ENCODE data around the gene PHF21A.
"Not testable (repeated sequence)": the region's sequence is repeated elsewhere in the genome, so short reads cannot be mapped to it uniquely, and the experiment has no call there.

The PHF21A gene

GRCh38 chr11:45905576-45905975 lies 215.7 kb downstream of the PHF21A start:
- DNase-seq (ENCODE audit: extremely low read depth in 1 of 2, low read depth in 1 of 2): not testable (repeated sequence)

GRCh38 chr11:45905095-45905494 lies 216.2 kb downstream of the PHF21A start:
- no peak for DNase-seq (ENCODE audit: extremely low read depth in 1 of 2, low read depth in 1 of 2)

DNA sequence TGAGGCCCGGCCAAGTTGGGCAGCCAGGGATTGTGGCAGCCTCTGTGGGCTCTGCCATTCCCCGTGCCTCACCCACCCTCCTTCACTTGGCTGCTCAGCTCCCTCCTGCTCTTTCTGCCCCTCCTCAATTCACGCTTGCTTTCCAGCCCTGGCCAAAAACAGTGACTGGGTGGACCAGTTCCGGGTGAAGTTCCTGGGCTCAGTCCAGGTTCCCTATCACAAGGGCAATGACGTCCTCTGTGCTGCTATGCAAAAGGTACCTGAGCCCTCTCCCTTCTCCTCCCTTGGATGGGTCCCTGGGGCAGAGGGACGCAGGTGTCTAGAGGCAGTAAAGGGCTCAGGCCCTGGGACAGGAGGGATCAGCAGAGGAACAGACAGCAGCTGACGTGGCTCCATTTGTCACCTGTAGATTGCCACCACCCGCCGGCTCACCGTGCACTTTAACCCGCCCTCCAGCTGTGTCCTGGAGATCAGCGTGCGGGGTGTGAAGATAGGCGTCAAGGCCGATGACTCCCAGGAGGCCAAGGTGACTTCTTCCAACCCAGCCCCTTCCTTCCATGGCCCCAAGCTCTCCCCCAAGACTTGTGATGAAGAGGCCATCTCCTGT lies 216.8 kb downstream of the PHF21A start:
- DNase-seq (ENCODE audit: extremely low read depth in 1 of 2, low read depth in 1 of 2): no peak

- DNase-seq (ENCODE audit: extremely low read depth in 1 of 2, low read depth in 1 of 2): no peak
Observed at GRCh38 chr11:45902452-45903380, 218.5 kb downstream of the PHF21A start.

GRCh38 chr11:45901626-45902025 lies 219.6 kb downstream of the PHF21A start:
- DNase-seq (ENCODE audit: extremely low read depth in 1 of 2, low read depth in 1 of 2): no peak

- DNase-seq (ENCODE audit: extremely low read depth in 1 of 2, low read depth in 1 of 2): no peak
Observed at GRCh38 chr11:45900916-45901617, 220.2 kb downstream of the PHF21A start.

GRCh38 chr11:45900175-45900800 lies 221.0 kb downstream of the PHF21A start:
- not testable (repeated sequence) for DNase-seq (ENCODE audit: extremely low read depth in 1 of 2, low read depth in 1 of 2)

DNA sequence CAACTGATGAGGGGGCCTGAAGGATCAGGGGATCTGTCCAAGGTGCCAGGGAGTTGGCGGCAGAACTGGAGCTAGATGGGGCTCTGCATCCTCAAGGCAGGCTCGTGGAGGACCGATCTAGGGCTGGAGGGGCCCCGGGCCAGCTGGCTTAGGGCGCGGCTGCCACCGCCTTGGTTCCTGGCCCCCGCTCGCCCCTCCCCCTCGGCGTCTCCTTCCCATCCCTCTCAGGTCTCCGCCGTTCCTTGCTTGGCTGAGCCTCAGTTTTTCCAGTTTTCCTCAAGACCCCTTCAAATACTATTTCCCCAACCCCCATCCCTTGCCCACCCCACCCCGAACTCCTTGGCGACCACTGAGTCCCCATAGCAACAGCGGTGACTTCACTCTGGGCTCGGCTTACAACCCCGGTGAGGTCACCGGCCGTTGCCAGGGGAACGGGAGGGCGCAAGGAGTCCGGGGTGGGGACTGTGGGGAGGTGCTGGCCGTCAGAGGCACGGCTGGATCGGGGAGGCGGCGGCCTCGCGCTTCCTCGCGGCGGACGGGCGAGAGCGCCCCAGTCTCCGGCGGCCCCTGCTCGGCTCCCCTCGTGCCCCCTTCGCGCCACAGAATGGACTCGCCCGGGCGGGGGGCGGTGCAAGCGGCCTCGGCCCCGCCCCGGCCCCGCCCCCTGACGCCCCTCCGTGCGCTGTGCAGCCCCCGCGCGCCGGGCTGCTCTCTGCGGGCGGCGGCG lies 221.6 kb downstream of the PHF21A start:
- peak; percentile 48 to 49 for DNase-seq (ENCODE audit: extremely low read depth in 1 of 2, low read depth in 1 of 2)

DNA sequence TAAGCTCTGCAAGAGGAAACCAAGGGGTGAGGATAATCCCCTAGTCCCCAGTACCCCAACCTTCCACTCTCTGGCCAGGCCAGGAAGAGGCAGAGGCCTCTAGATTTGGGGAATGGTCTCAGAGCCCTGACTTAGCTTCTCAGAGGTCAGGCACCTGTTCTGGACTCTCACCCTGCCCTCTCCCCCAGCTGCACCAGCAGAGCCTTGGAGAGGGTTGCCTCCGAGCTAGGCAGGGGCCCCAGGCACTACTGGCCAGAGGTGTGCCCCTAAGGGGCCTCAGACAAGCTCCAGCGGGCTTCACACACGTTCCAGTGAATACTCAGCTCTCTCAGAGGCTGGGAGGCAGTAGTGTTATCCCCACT lies 222.2 kb downstream of the PHF21A start:
- no peak for DNase-seq (ENCODE audit: extremely low read depth in 1 of 2, low read depth in 1 of 2)

GRCh38 chr11:45897556-45897955 lies 223.7 kb downstream of the PHF21A start:
- DNase-seq (ENCODE audit: extremely low read depth in 1 of 2, low read depth in 1 of 2): no peak

DNA sequence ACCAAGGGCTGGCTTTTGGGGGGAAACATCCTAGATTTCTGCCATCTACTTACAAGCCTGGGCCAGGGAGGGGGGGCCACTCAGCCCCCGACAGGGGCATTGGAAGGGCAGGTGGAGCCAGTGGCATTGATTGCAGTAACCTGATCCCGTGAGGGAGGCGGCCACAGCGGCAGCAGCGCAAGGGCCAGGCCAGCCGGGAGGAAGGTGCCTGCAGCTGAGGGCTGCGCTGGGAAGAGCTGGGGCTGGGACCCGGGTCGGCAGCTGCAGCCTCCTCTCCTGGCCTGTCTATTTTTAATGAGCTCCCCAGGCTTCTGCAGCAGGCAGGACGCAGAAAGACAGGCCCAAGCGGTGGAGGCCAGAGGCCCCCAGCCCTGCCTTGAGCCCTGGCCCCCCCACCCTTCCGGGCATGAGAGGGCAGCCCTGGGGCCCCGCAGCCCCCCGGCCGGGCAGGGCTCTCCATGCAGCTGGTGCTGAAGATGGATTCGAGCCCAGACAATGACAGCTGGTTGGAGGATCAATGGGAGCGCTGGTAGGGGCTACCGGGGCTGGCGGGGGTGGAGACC lies 224.8 kb downstream of the PHF21A start:
- no peak for DNase-seq (ENCODE audit: extremely low read depth in 1 of 2, low read depth in 1 of 2)

DNA sequence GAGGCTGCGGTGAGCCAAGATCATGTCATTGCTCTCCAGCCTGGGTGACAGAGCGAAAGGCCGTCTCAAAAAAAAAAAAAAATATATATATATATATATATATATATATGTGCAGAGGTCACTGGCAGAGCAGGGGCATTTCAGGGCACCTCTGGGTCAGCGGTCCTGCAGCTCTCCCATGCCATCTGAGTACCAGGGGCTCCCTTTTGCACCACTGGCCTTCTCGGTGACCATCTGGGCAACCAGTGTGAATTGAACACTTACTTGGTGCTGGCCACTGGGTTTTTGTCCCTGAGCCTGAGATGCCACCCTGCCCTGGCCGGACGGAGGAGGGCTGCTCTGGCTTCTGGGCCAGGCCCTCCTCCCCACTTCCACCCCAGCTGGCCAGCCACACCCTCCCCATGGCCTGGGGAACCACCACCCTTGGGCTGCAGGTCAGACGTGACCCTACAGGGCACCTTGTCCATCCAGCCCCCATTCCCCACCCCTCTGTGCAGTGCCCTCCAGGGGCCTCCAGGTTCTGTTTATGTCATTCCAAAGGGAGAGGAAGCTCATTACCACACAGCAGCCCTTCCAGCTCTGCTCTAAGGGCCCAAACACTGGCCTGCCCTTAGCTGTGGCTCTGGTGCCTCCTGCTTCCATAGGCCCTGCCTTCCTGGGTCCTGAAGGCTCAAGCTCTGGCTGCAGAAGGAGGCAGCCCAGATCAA lies 225.5 kb downstream of the PHF21A start:
- no peak for DNase-seq (ENCODE audit: extremely low read depth in 1 of 2, low read depth in 1 of 2)

GRCh38 chr11:45894555-45895247 lies 226.6 kb downstream of the PHF21A start:
- DNase-seq (ENCODE audit: extremely low read depth in 1 of 2, low read depth in 1 of 2): no peak

GRCh38 chr11:45892856-45893255 lies 228.4 kb downstream of the PHF21A start:
- no peak for DNase-seq (ENCODE audit: extremely low read depth in 1 of 2, low read depth in 1 of 2)

- DNase-seq (ENCODE audit: extremely low read depth in 1 of 2, low read depth in 1 of 2): no peak
Observed at GRCh38 chr11:45890886-45891550, 230.2 kb downstream of the PHF21A start.

DNA sequence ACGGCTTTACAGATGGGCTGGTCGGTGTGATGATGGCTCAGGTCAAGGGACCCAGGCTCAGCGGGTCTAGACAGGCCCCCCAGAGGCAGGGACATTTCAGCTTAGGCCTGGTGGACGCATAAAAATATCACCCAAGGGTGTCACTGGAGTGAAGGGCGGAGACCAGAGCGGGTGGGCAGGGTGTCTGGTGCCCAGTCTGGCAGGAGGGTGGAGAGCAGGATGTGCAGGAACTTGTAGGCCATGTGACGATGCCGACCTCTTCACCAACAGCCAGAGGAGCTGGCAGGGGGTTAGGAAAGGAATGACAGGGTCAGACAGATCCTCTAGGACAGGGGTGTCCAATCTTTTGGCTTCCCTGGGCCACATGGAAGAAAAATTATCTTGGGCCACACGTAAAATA lies 231.3 kb downstream of the PHF21A start:
- DNase-seq (ENCODE audit: extremely low read depth in 1 of 2, low read depth in 1 of 2): no peak

DNA sequence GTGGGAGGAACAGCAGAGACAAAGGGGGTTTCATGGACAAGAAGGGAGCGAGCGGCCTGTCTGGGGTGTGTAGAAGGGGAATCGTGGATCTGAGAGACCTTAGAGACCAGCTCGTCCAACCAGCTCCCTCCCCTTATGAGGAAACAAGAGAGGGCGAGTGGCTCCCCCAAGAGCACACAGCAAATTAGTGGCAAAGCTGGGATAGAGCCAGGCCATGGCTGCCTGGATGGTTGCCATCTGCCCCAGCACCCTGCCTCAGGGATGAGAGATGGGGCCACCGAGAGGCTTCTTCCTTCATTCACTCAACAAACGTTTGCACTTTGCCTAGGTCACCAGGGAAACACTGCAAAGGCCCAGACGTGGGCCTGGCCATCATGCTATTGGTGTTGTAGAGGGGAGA lies 231.7 kb downstream of the PHF21A start:
- DNase-seq (ENCODE audit: extremely low read depth in 1 of 2, low read depth in 1 of 2): no peak

- no peak for DNase-seq (ENCODE audit: extremely low read depth in 1 of 2, low read depth in 1 of 2)
Observed at GRCh38 chr11:45887587-45887986, 233.7 kb downstream of the PHF21A start.
